Measurements from ENCODE around the gene ERICH6.

ERICH6 gene

GRCh38 chr3:150742679-150743078, 39.0 kb upstream of the ERICH6 start:
- H3K9me3 ChIP-seq (ENCODE audit: control insufficient read depth, low read length) = no peaks in the 10 kb centered on the region
- H3K9ac ChIP-seq (ENCODE audit: low read length) = no peak overlapping the region
- peaks cover 17% of the 10 kb centered on the region for H3K36me3 ChIP-seq (ENCODE audit: control insufficient read depth, insufficient read depth, low read length, severe bottlenecking)
- no peaks in the 10 kb centered on the region for H3K27me3 ChIP-seq (replicated peaks; ENCODE audit: control insufficient read depth, insufficient read depth, low read length)
- H3K4me1 ChIP-seq (ENCODE audit: control insufficient read depth, insufficient read depth, low read length) = peaks cover 65% of the 10 kb centered on the region
- DNase-seq (ENCODE audit: low read depth) = no peak
- H3K4me3 ChIP-seq (ENCODE audit: low read length) = no peak overlapping the region

DNA sequence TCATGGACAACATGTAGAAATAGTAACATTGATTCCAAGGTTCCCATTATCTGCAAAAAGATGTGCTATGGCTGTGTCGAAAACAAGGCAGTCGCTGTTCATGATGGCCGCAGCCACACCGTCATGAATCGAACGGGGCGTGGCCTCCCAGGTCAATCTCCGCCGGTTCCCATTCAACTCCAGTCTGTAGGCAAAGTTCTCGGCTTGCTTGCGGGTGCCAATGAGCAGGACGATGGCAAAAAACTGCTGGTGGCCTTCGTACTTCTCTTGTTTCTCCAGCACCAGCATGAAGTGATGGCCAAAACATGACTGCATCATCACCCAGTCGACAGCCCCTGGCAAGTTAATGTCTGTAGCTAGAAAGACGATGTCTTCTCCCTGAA, 38.4 kb upstream of the ERICH6 start:
- peaks cover 17% of the 10 kb centered on the region for H3K36me3 ChIP-seq (ENCODE audit: control insufficient read depth, insufficient read depth, low read length, severe bottlenecking)
- H3K4me1 ChIP-seq (ENCODE audit: control insufficient read depth, insufficient read depth, low read length) = peaks cover 66% of the 10 kb centered on the region
- no peaks in the 10 kb centered on the region for H3K27me3 ChIP-seq (replicated peaks; ENCODE audit: control insufficient read depth, insufficient read depth, low read length)
- no peak for DNase-seq (ENCODE audit: low read depth)
- H3K9ac ChIP-seq (ENCODE audit: low read length) = no peak overlapping the region
- H3K4me3 ChIP-seq (ENCODE audit: low read length) = no peak overlapping the region
- no peaks in the 10 kb centered on the region for H3K9me3 ChIP-seq (ENCODE audit: control insufficient read depth, low read length)

DNA sequence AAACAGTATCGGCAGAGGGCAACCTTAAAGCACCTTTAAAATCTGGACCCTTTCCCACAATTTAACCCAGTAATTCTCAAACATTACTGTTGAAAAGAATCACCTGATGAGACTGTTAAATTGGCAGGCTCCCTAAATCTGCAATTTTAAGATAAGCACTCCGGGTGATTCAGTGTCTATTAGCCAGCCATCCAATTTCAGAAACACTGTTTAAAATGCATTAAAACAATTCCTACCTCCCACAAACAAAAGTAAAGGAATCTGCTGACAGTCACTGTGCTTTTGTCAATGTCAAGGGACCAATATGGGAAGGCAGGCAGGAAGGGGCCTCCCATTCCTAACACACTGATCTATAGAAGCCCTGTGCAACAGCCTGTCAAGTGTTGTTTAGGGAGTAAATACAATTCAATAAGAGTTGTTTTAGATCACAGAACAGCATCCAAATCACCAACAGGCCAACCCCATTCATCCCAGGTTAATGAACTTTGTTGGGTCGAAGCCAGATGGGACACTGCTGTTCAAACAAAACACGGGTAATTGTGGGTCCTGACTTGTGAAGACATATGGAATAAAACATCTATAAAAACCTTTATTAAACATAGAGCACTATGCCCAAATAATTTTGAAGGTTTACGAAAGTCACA, 37.9 kb upstream of the ERICH6 start:
- H3K4me3 ChIP-seq (ENCODE audit: low read length) = no peak overlapping the region
- no peak for DNase-seq (ENCODE audit: low read depth)
- peaks cover 17% of the 10 kb centered on the region for H3K36me3 ChIP-seq (ENCODE audit: control insufficient read depth, insufficient read depth, low read length, severe bottlenecking)
- H3K9ac ChIP-seq (ENCODE audit: low read length) = no peak overlapping the region
- H3K4me1 ChIP-seq (ENCODE audit: control insufficient read depth, insufficient read depth, low read length) = peaks cover 66% of the 10 kb centered on the region
- no peaks in the 10 kb centered on the region for H3K9me3 ChIP-seq (ENCODE audit: control insufficient read depth, low read length)
- no peaks in the 10 kb centered on the region for H3K27me3 ChIP-seq (replicated peaks; ENCODE audit: control insufficient read depth, insufficient read depth, low read length)

GRCh38 chr3:150740733-150741496, 37.2 kb upstream of the ERICH6 start:
- no peak for DNase-seq (ENCODE audit: low read depth)
- H3K36me3 ChIP-seq (ENCODE audit: control insufficient read depth, insufficient read depth, low read length, severe bottlenecking) = peaks cover 17% of the 10 kb centered on the region
- no peaks in the 10 kb centered on the region for H3K9me3 ChIP-seq (ENCODE audit: control insufficient read depth, low read length)
- H3K4me3 ChIP-seq (ENCODE audit: low read length) = no peak overlapping the region
- no peak overlapping the region for H3K9ac ChIP-seq (ENCODE audit: low read length)
- peaks cover 71% of the 10 kb centered on the region for H3K4me1 ChIP-seq (ENCODE audit: control insufficient read depth, insufficient read depth, low read length)
- H3K27me3 ChIP-seq (replicated peaks; ENCODE audit: control insufficient read depth, insufficient read depth, low read length) = no peaks in the 10 kb centered on the region

GRCh38 chr3:150739877-150740645, 36.3 kb upstream of the ERICH6 start:
- Histone ChIP-seq H3K9ac (ENCODE audit: low read length) (no peak overlapping the region), H3K4me3 (ENCODE audit: low read length) (no peak overlapping the region), H3K27me3 (replicated peaks; ENCODE audit: control insufficient read depth, insufficient read depth, low read length) (no peaks in the 10 kb centered on the region), H3K9me3 (ENCODE audit: control insufficient read depth, low read length) (no peaks in the 10 kb centered on the region), H3K4me1 (ENCODE audit: control insufficient read depth, insufficient read depth, low read length) (peaks cover 71% of the 10 kb centered on the region), H3K36me3 (ENCODE audit: control insufficient read depth, insufficient read depth, low read length, severe bottlenecking) (peaks cover 17% of the 10 kb centered on the region)
- DNase-seq (ENCODE audit: low read depth) = no peak

DNA sequence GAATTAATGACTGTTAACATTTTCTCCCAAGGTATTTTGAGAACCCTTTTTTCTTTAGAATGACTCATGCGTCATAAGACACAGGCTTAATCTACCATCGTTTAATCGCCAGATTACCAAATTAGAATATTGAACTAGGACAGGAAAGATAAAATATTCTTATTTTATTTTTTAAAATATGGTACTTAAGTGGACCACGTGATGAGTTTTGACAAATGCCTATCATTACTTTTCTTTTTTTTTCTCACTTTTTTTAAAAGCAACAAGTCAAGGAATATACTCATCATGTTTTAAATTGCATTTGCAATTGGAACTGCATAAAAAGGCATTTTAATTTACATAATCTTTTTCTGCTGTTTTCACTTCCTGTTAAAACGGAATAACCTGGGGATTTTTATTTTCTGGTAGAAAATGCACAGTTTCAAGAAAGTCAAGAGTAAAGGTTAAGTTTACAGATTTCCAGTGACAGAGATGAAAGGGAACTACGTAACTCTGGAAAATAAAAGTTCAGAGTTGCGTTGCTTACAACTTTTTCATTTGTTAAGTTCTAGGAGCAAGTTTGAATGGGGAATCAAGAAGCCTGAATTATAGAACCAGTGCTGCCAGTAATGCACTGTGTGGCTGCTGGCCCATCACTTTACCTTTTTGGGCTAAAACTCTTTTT, 35.6 kb upstream of the ERICH6 start:
- Histone ChIP-seq H3K36me3 (ENCODE audit: control insufficient read depth, insufficient read depth, low read length, severe bottlenecking) (peaks cover 17% of the 10 kb centered on the region), H3K27me3 (replicated peaks; ENCODE audit: control insufficient read depth, insufficient read depth, low read length) (no peaks in the 10 kb centered on the region), H3K4me1 (ENCODE audit: control insufficient read depth, insufficient read depth, low read length) (peaks cover 64% of the 10 kb centered on the region), H3K9me3 (ENCODE audit: control insufficient read depth, low read length) (no peaks in the 10 kb centered on the region), H3K4me3 (ENCODE audit: low read length) (no peak overlapping the region), H3K9ac (ENCODE audit: low read length) (no peak overlapping the region)
- no peak for DNase-seq (ENCODE audit: low read depth)

GRCh38 chr3:150738688-150739087, 35.0 kb upstream of the ERICH6 start:
- Histone ChIP-seq H3K4me1 (ENCODE audit: control insufficient read depth, insufficient read depth, low read length) (peaks cover 57% of the 10 kb centered on the region), H3K27me3 (replicated peaks; ENCODE audit: control insufficient read depth, insufficient read depth, low read length) (no peaks in the 10 kb centered on the region), H3K4me3 (ENCODE audit: low read length) (peak overlapping the region; percentile 33), H3K9ac (ENCODE audit: low read length) (peak overlapping the region; percentile 48), H3K36me3 (ENCODE audit: control insufficient read depth, insufficient read depth, low read length, severe bottlenecking) (peaks cover 17% of the 10 kb centered on the region), H3K9me3 (ENCODE audit: control insufficient read depth, low read length) (no peaks in the 10 kb centered on the region)
- no peak for DNase-seq (ENCODE audit: low read depth)

- H3K9ac ChIP-seq (ENCODE audit: low read length) = peak overlapping the region; percentile 54
- DNase-seq (ENCODE audit: low read depth) = peak; percentile 57
- no peaks in the 10 kb centered on the region for H3K9me3 ChIP-seq (ENCODE audit: control insufficient read depth, low read length)
- no peaks in the 10 kb centered on the region for H3K27me3 ChIP-seq (replicated peaks; ENCODE audit: control insufficient read depth, insufficient read depth, low read length)
- peaks cover 17% of the 10 kb centered on the region for H3K36me3 ChIP-seq (ENCODE audit: control insufficient read depth, insufficient read depth, low read length, severe bottlenecking)
- H3K4me3 ChIP-seq (ENCODE audit: low read length) = peak overlapping the region; percentile 33
- H3K4me1 ChIP-seq (ENCODE audit: control insufficient read depth, insufficient read depth, low read length) = peaks cover 51% of the 10 kb centered on the region
These were observed 34.4 kb upstream of the ERICH6 start for GRCh38 chr3:150737874-150738679.

- peaks cover 51% of the 10 kb centered on the region for H3K4me1 ChIP-seq (ENCODE audit: control insufficient read depth, insufficient read depth, low read length)
- H3K27me3 ChIP-seq (replicated peaks; ENCODE audit: control insufficient read depth, insufficient read depth, low read length) = no peaks in the 10 kb centered on the region
- DNase-seq (ENCODE audit: low read depth) = peak; percentile 54
These were observed 33.4 kb upstream of the ERICH6 start for GRCh38 chr3:150736903-150737832.

DNA sequence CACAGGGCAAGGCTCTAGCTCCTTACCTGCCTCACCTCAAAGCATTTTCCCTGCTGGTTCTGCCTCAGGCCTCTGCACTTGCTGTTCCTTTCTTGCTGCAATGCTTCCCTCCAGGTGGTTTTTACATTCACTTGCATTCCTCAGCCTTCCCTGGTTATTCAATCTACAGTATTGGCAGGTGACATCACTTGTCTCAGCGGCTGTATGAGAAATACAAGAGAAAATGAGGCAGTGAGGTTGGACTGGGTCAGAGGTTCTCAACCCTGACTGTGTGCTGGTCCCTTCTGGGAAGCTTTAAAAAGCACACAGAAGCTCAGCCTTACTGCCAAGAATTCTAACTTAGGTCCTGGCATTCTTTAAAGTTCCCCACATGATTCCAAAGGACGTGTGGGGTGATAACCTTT, 32.6 kb upstream of the ERICH6 start:
- Histone ChIP-seq H3K9ac (ENCODE audit: low read length) (no peak overlapping the region), H3K36me3 (ENCODE audit: control insufficient read depth, insufficient read depth, low read length, severe bottlenecking) (peaks cover 5% of the 10 kb centered on the region)
- DNase-seq (ENCODE audit: low read depth) = no peak

More at GRCh38 chr3:150736903-150737832, 33.4 kb upstream of the ERICH6 start:
- Histone ChIP-seq H3K36me3 (ENCODE audit: control insufficient read depth, insufficient read depth, low read length, severe bottlenecking) (peaks cover 14% of the 10 kb centered on the region), H3K9me3 (ENCODE audit: control insufficient read depth, low read length) (no peaks in the 10 kb centered on the region), H3K9ac (ENCODE audit: low read length) (peak overlapping the region; percentile 54), H3K4me3 (ENCODE audit: low read length) (peak overlapping the region; percentile 27)

More for the DNA sequence above, 32.6 kb upstream of the ERICH6 start:
- no peaks in the 10 kb centered on the region for H3K27me3 ChIP-seq (replicated peaks; ENCODE audit: control insufficient read depth, insufficient read depth, low read length)
- peaks cover 50% of the 10 kb centered on the region for H3K4me1 ChIP-seq (ENCODE audit: control insufficient read depth, insufficient read depth, low read length)
- no peak overlapping the region for H3K4me3 ChIP-seq (ENCODE audit: low read length)
- no peaks in the 10 kb centered on the region for H3K9me3 ChIP-seq (ENCODE audit: control insufficient read depth, low read length)
